MM.1S (cell line): ENCODE measurements around the gene MARK3.

Experiments used
- DNase-seq: peaks from one replicate; pipeline ENCODE4 v3.0.0-alpha.2; 2015
- H2AFZ ChIP-seq: fragments of 300-600 bp; sonication (generic); 2 replicates; pipeline ENCODE4 v1.6.0; 2016; ENCODE audit warnings: antibody characterized with exemption, low read length
- H3F3A ChIP-seq: fragments of 300-600 bp; sonication (generic); 2 replicates; pipeline ENCODE4 v1.6.1; 2016; ENCODE audit warnings: mild to moderate bottlenecking, antibody characterized with exemption, low read length, moderate library complexity, mixed read lengths; ENCODE audit not compliant: insufficient read depth
- H3K27ac ChIP-seq: fragments of 300-600 bp; sonication (generic); 2 replicates; pipeline ENCODE4 v1.5.1; 2016; ENCODE audit warnings: mild to moderate bottlenecking, low read length
- H3K27me3 ChIP-seq: fragments of 300-600 bp; sonication (generic); replicated peaks from 2 replicates; pipeline ENCODE4 v1.6.0; 2016; ENCODE audit warnings: low read length; ENCODE audit not compliant: insufficient read depth
- H3K36me3 ChIP-seq: fragments of 300-600 bp; sonication (generic); replicated peaks from 2 replicates; pipeline ENCODE4 v1.6.1; 2016; ENCODE audit warnings: mild to moderate bottlenecking, low read length, mixed read lengths; ENCODE audit not compliant: insufficient read depth
- H3K4me1 ChIP-seq: fragments of 300-600 bp; sonication (generic); 2 replicates; pipeline ENCODE4 v1.6.1; 2016; ENCODE audit warnings: low read length, mixed read lengths
- H3K4me2 ChIP-seq: fragments of 300-600 bp; sonication (generic); 2 replicates; pipeline ENCODE4 v1.6.0; 2016; ENCODE audit warnings: low read depth, low read length
- H3K4me3 ChIP-seq: fragments of 300-600 bp; sonication (generic); 2 replicates; pipeline ENCODE4 v1.5.1; 2016; ENCODE audit warnings: low read length, mixed read lengths
- H3K79me2 ChIP-seq: fragments of 300-600 bp; sonication (generic); 2 replicates; pipeline ENCODE4 v1.6.1; 2016; ENCODE audit warnings: mixed run types, low read length, mixed read lengths
- H3K9ac ChIP-seq: fragments of 300-600 bp; sonication (generic); 2 replicates; pipeline ENCODE4 v1.6.1; 2016; ENCODE audit warnings: low read length, mixed read lengths
- H3K9me2 ChIP-seq: fragments of 300-600 bp; sonication (generic); replicated peaks from 2 replicates; pipeline ENCODE4 v1.6.1; 2016; ENCODE audit warnings: mild to moderate bottlenecking, low read length, mixed read lengths; ENCODE audit not compliant: insufficient read depth
- H3K9me3 ChIP-seq: fragments of 300-600 bp; sonication (generic); replicated peaks from 2 replicates; pipeline ENCODE4 v1.6.1; 2016; ENCODE audit warnings: mild to moderate bottlenecking, low read length, mixed read lengths; ENCODE audit not compliant: insufficient read depth
- H4K20me1 ChIP-seq: fragments of 300-600 bp; sonication (generic); 2 replicates; pipeline ENCODE4 v1.6.1; 2016; ENCODE audit warnings: mild to moderate bottlenecking, low read length, moderate library complexity, mixed read lengths; ENCODE audit not compliant: insufficient read depth
- EZH2 ChIP-seq: fragments of 300-600 bp; sonication (generic); optimal IDR thresholded peaks from 2 replicates; pipeline ENCODE3; 2017; ENCODE audit warnings: low read depth, mild to moderate bottlenecking, antibody characterized with exemption, low read length, mixed read lengths
- EZH2phosphoT487 ChIP-seq: fragments of 300-600 bp; sonication (generic); IDR thresholded peaks from 2 replicates; pipeline ENCODE4 v1.6.1; 2018; ENCODE audit warnings: antibody characterized with exemption, low read length
- TF ChIP-seq, protein P1 (sequence below): fragments of 300-600 bp; sonication (generic); IDR thresholded peaks from 2 replicates; pipeline ENCODE4 v1.5.1; 2016; ENCODE audit warnings: antibody characterized with exemption, low read length, mixed read lengths

The MARK3 gene

DNA sequence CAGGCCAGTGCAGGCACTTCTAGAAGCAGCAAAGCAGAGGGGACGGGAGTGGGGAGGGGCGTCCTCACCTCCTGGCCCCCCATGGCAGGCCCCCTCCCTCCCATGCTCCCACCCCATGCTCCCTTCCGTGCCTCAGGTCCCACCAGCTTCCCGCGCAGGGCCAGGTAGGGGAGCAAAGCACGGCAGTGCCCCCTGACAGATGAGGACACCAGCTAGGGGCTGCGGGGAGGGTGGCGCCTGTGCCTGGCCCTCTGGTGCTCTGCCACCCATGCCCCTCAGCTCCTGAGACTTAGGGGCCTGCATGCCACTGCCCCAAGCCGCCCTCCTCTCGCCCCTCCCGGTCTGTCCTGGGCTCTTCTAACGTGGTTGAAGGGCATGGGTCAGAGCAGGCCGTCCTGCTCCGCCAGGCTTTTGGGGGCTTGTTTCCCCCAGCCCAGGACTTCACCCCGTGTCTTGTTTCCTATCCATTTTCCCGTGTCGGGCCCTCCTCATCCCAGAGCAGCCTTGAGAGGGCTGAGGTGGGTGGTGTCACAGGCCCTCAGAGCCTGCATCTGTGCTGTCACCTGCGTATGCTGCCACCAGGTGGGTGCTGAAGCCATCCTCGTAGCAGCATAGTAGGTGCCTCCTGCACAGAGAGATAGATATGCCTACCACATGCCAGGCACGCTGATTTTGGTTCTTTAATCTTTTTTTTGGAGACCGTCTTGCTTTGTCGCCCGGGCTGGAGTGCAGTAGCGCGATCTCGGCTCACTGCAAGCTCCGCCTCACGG lies 154.0 kb downstream of the MARK3 start:
- H3K9me3 ChIP-seq, result no peaks in the 10 kb centered on the region
- H3K4me2 ChIP-seq, result no peak overlapping the region
- H3F3A ChIP-seq, result no peaks in the 10 kb centered on the region
- H3K4me3 ChIP-seq, result no peak overlapping the region
- H3K79me2 ChIP-seq, result no peaks in the 10 kb centered on the region
- H2AFZ ChIP-seq, result no peak overlapping the region
- H3K36me3 ChIP-seq, result no peaks in the 10 kb centered on the region
- no peak for TF ChIP-seq EZH2phosphoT487
- TF ChIP-seq EZH2, result no peak
- no peak overlapping the region for H3K9ac ChIP-seq
- H4K20me1 ChIP-seq, result no peaks in the 10 kb centered on the region
- no peaks in the 10 kb centered on the region for H3K9me2 ChIP-seq
- no peak for DNase-seq
- no peak overlapping the region for H3K27ac ChIP-seq
- H3K27me3 ChIP-seq, result no peaks in the 10 kb centered on the region
- H3K4me1 ChIP-seq, result no peaks in the 10 kb centered on the region

DNA sequence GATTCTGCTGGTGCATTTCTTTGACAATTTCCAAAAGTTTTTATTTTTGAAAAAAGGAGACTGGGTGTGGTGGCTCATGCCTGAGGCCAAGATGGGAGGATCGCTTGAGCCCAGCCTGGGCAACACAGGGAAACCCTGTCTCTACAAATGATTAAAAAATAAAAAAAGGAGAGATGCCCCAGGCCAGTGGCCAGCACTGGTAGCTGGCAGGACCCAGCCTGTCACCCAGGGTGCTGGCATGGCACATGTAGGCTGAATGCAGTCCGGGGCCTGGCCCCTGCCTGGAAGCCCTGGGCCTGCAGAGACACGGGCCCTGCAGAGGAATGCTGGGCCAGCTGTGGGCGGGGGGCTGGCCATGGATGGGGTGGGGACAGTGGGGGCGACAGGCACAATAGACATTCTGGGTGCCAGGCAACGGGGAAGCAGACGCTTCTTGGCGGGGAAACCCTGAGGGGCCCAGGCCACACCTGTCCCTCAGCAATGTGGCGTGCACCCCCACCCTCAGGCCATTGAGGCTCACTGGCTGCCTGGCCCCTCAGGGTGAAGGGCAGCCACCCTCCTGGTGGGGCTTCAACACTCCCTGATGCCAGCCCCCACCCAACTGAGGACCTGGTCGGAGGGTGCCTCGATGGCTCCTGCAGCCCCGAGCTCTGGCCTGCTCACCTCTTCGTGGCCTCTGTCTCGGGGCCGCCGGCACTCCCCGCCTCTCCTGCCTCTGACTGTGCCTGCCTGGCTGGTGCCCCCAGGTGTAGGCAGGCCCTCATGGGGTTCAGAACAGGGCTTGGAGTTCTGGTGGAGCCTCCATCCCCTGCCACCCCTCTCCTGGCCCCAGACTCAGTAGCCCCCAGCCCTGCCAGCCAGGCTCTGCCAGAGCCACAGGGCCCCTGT lies 155.8 kb downstream of the MARK3 start:
- Histone ChIP-seq H3K4me1 (no peaks in the 10 kb centered on the region), H3K9me2 (no peaks in the 10 kb centered on the region), H3K4me3 (no peak overlapping the region), H4K20me1 (no peaks in the 10 kb centered on the region), H3K9ac (no peak overlapping the region), H3K9me3 (no peaks in the 10 kb centered on the region), H3K4me2 (no peak overlapping the region), H3K27me3 (no peaks in the 10 kb centered on the region), H3F3A (no peaks in the 10 kb centered on the region), H3K79me2 (no peaks in the 10 kb centered on the region), H2AFZ (no peak overlapping the region), H3K27ac (no peak overlapping the region), H3K36me3 (no peaks in the 10 kb centered on the region)
- TF ChIP-seq, protein P1, sequence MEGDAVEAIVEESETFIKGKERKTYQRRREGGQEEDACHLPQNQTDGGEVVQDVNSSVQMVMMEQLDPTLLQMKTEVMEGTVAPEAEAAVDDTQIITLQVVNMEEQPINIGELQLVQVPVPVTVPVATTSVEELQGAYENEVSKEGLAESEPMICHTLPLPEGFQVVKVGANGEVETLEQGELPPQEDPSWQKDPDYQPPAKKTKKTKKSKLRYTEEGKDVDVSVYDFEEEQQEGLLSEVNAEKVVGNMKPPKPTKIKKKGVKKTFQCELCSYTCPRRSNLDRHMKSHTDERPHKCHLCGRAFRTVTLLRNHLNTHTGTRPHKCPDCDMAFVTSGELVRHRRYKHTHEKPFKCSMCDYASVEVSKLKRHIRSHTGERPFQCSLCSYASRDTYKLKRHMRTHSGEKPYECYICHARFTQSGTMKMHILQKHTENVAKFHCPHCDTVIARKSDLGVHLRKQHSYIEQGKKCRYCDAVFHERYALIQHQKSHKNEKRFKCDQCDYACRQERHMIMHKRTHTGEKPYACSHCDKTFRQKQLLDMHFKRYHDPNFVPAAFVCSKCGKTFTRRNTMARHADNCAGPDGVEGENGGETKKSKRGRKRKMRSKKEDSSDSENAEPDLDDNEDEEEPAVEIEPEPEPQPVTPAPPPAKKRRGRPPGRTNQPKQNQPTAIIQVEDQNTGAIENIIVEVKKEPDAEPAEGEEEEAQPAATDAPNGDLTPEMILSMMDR, result no peak
- TF ChIP-seq EZH2 (no peak), EZH2phosphoT487 (no peak)
- no peak for DNase-seq

DNA sequence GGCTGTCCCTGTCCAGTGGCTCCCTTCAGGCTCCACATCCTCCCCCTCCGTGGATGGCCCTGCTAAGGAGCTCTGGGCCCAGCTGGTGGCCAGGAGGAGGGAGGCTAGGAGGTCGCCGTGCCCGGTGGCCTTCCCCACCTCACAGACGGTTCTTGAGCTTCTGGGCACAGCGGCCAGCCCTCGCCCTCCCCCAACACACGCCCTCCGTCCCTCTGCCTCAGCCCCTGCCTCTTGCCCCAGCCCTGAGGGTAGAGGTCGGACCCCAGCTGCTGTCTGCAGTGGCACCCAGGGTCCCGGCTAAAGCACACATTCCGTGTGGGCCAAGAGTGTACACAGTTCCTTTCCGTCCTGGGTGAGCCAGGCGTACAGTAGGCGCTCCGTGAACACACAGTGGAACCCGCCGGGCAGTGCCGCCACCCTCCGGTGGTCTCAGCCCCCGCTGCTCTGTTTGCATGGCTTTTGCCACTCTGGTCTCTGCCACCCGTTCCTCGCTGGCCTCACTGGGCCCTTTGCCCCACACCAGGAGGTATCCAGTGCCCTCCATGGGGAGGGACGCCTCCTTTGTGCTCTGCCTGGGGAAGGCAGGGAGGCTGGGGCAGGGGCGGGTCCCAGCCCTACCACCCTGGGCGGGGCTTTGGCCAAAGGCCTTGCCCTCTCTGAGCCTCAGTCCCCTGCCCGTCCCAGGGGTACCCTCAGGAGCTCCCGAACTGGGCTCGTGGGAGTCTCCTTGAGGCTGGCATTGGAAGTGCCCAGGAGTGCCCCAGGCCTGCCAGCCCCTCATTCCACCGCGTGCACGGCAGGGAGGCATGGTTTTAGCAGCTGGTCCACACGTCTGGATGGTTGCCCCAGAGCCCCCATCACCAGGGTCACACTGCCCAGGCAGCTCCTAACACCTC lies 156.7 kb downstream of the MARK3 start:
- H3K9ac ChIP-seq, result no peak overlapping the region
- DNase-seq, result no peak
- no peak overlapping the region for H3K4me2 ChIP-seq
- no peak for TF ChIP-seq EZH2phosphoT487
- TF ChIP-seq EZH2, result no peak
- TF ChIP-seq, protein P1, result no peak
- no peaks in the 10 kb centered on the region for H3F3A ChIP-seq
- no peak overlapping the region for H3K4me3 ChIP-seq
- no peaks in the 10 kb centered on the region for H3K36me3 ChIP-seq
- H3K27me3 ChIP-seq, result no peaks in the 10 kb centered on the region
- H2AFZ ChIP-seq, result no peak overlapping the region
- H4K20me1 ChIP-seq, result no peaks in the 10 kb centered on the region
- H3K9me2 ChIP-seq, result no peaks in the 10 kb centered on the region
- no peaks in the 10 kb centered on the region for H3K9me3 ChIP-seq
- H3K79me2 ChIP-seq, result no peaks in the 10 kb centered on the region
- H3K4me1 ChIP-seq, result no peaks in the 10 kb centered on the region
- no peak overlapping the region for H3K27ac ChIP-seq
